MCF 10A (cell line): ENCODE measurements around the gene PGAP6. TPM values are rescaled to one million over a fixed set of nuclear protein-coding genes. Genes with fewer than 3 reads are reported as not detected.
A peak's percentile ranks its signal among the peaks of the same experiment; 100 is the strongest.

Experiments used
- BruUV-seq: library from RNA; stranded (reverse); fragments of 400-500 nt; replicated peaks from 2 replicates; lab custom pipeline; 2021; lab: Mats Ljungman, UMichigan
- CTCF ChIA-PET: fragments of 300-600 bp; sonication (Branson Sonifier 250); formaldehyde crosslinking; extraction: SDS; loops from one replicate; lab custom pipeline; 2021; ENCODE audit warnings: antibody characterized with exemption, inconsistent platforms; lab: Yijun Ruan, JAX
- POLR2A ChIA-PET: fragments of 300-600, 350-650 bp; sonication (Branson Sonifier 250); formaldehyde crosslinking; extraction: SDS; loops from one replicate; lab custom pipeline; 2020; ENCODE audit warnings: antibody characterized with exemption, inconsistent platforms; lab: Yijun Ruan, JAX
- DNase-seq: peaks from one replicate; pipeline ENCODE4 v3.0.0-alpha.2; 2018; ENCODE audit not compliant: unreplicated experiment
- H3K27ac Mint-ChIP-seq: one replicate; pipeline ENCODE4 v1.8.0; 2022; ENCODE audit warnings: mild to moderate bottlenecking, low read depth, mixed read lengths; ENCODE audit not compliant: unreplicated experiment
- H3K27me3 Mint-ChIP-seq: one replicate; pipeline ENCODE4 v1.8.0; 2022; ENCODE audit warnings: mixed read lengths; ENCODE audit not compliant: insufficient read depth, unreplicated experiment
- H3K36me3 Mint-ChIP-seq: one replicate; pipeline ENCODE4 v1.8.0; 2022; ENCODE audit warnings: mild to moderate bottlenecking, moderate library complexity, mixed read lengths; ENCODE audit not compliant: insufficient read depth, unreplicated experiment
- H3K4me1 Mint-ChIP-seq: one replicate; pipeline ENCODE4 v1.8.0; 2022; ENCODE audit warnings: mixed read lengths; ENCODE audit not compliant: insufficient read depth, unreplicated experiment
- H3K4me3 Mint-ChIP-seq: one replicate; pipeline ENCODE4 v1.8.0; 2022; ENCODE audit warnings: mild to moderate bottlenecking, moderate library complexity, mixed read lengths; ENCODE audit not compliant: unreplicated experiment
- H3K9me3 Mint-ChIP-seq: one replicate; pipeline ENCODE4 v1.8.0; 2022; ENCODE audit warnings: mixed read lengths; ENCODE audit not compliant: unreplicated experiment
- intact Hi-C: fragments of 100-400 bp; cut with micrococcal nuclease; formaldehyde crosslinking; loops from 2 replicates; pipeline ENCODE4 v1.14.1; 2022
- total RNA-seq: library from RNA; stranded (reverse); gene quantifications from 2 replicates; pipeline ENCODE4 v1.2.3, GENCODE V29; 2022
- TF ChIP-seq, protein P1 (sequence below): fragments of 200-600 bp; IDR thresholded peaks from one replicate; pipeline ENCODE4 v1.8.0; 2022; ENCODE audit warnings: antibody characterized with exemption, mild to moderate bottlenecking; ENCODE audit not compliant: unreplicated experiment

PGAP6 gene
- total RNA-seq, 1 experiment from 2014 or later, result 18.3 TPM

DNA sequence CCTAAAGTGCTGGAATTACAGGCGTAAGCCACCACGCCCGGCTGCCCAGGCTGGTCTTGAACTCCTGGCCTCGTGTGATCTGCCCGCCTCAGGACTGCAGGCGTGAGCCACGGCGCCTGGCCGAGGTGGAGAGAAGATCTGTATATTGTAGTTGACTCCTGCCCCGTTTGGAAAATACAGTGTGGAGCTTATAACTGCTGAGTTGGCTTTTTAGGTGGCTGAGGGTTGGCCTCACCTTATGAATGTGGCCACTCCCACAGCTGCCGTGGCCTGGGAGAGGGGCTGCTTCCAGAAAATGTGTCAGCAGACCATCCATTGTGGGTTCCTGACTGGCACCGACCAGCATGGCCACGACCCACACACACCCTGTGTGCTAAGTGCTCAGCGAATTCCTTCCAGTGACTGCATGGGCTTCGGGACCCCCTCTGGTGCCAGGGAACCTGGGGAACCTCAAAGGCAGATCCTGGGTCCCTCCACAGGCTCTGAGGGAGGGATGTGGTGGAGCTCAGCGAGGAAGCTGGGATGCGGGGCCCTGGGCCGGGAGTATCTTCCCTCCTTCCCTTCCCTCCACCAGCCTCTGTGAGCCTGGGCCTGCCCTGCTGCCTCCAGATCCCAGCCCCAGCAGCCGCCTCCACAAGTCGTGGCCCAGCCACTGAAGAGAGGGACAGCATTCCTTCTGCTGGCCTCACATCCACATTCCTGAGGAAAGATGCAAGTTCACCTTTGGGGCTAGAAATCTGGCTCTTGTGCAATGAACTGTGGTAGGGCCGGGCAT is 32.8 kb upstream of the PGAP6 start:
- Mint-ChIP-seq H3K9me3 (no peaks in the 10 kb centered on the region), H3K36me3 (peaks cover 5% of the 10 kb centered on the region), H3K4me3 (no peak overlapping the region), H3K27me3 (no peaks in the 10 kb centered on the region), H3K27ac (no peak overlapping the region), H3K4me1 (no peaks in the 10 kb centered on the region)
- TF ChIP-seq, protein P1, sequence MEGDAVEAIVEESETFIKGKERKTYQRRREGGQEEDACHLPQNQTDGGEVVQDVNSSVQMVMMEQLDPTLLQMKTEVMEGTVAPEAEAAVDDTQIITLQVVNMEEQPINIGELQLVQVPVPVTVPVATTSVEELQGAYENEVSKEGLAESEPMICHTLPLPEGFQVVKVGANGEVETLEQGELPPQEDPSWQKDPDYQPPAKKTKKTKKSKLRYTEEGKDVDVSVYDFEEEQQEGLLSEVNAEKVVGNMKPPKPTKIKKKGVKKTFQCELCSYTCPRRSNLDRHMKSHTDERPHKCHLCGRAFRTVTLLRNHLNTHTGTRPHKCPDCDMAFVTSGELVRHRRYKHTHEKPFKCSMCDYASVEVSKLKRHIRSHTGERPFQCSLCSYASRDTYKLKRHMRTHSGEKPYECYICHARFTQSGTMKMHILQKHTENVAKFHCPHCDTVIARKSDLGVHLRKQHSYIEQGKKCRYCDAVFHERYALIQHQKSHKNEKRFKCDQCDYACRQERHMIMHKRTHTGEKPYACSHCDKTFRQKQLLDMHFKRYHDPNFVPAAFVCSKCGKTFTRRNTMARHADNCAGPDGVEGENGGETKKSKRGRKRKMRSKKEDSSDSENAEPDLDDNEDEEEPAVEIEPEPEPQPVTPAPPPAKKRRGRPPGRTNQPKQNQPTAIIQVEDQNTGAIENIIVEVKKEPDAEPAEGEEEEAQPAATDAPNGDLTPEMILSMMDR, result no peak
- no TSS peak for BruUV-seq
- POLR2A ChIA-PET, result interaction anchor here (2.4 kb wide), 1 partner anchor 10 kb away, joined by 9 read pairs; the partner anchor contains the start of gene RAB11FIP3
- intact Hi-C loops, result no loop called here
- CTCF ChIA-PET, result interaction anchor here (0.6 kb wide), 1 partner anchor 81 kb away, joined by 4 read pairs; no protein-coding TSS in a partner anchor
- DNase-seq, result no peak

DNA sequence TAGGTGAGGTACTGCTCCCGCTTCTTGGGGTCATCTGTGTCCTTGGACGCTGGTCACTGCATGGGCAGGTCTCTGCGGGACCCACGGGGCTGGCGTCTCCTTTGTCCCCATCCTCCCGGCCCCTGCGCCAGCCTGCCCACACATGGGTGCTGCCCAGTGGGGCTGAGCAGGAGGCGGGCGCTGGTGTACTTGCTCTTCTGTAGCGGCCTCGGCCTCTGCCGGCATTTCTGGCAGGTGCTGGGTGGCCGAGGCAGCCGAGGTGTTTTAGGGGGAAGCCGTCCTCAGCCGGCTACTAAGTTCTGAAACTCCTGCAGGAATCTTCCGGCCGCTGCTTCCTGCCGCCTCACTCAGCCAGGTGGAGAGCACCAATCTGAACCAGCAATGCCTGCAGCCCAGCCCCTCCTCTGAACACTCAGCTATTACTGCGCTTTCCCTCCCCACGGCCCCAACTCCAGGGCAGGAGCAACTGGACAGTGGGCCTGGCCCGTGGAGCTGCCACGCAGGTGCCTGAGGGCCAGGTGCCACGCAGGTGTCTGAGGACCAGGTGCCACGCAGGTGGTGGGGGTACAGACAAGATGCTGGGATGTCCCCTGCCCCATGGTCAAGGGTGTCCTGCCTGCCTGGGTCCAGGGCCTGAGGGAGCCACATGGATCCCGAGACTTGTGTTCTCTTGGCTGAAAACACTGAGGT is 29.9 kb upstream of the PGAP6 start:
- peaks cover 21% of the 10 kb centered on the region for H3K36me3 Mint-ChIP-seq

DNA sequence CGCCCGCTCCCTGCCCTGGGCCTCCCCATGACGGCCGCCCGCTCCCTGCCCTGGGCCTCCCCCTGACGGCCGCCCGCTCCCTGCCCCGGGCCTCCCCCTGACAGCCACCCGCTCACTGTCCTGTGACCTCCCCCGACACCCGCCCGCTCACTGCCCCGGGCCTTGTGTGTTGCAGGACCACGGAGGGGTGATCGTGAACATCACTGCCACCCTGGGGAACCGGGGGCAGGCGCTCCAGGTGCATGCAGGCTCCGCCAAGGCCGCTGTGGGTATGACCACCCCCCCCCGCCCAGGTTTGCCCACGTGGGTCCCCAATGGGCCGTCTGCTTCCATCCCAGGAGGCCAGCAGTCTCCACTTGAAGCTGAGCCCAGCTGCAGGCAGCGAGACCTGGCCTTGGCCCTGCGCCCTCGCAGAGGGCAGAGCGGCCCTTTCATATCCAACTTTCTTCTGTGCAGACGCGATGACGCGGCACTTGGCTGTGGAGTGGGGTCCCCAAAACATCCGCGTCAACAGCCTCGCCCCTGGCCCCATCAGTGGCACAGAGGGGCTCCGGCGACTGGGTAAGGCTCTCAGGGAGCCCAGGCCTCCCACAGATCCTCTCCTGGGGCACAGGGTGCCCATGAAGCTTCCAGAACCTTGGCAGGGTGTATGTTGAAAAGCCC is 28.9 kb upstream of the PGAP6 start:
- DNase-seq, result no peak
- Mint-ChIP-seq H3K36me3 (peaks cover 26% of the 10 kb centered on the region), H3K27ac (no peak overlapping the region), H3K4me1 (no peaks in the 10 kb centered on the region), H3K9me3 (no peaks in the 10 kb centered on the region), H3K27me3 (no peaks in the 10 kb centered on the region), H3K4me3 (no peak overlapping the region)
- intact Hi-C loops, result no loop called here
- ChIA-PET POLR2A (no interaction called here), CTCF (interaction anchor here (0.6 kb wide), 1 partner anchor 141 kb away, joined by 3 read pairs; no protein-coding TSS in a partner anchor)
- BruUV-seq, result no TSS peak
- TF ChIP-seq, protein P1, result no peak

More for the DNA sequence above, 29.9 kb upstream of the PGAP6 start:
- H3K27ac Mint-ChIP-seq, result no peak overlapping the region
- ChIA-PET POLR2A (interaction anchor here (1.7 kb wide), 1 partner anchor 12 kb away, joined by 7 read pairs; no protein-coding TSS in a partner anchor), CTCF (interaction anchor here (0.6 kb wide), 1 partner anchor 140 kb away, joined by 3 read pairs; no protein-coding TSS in a partner anchor)
- no peaks in the 10 kb centered on the region for H3K4me1 Mint-ChIP-seq
- BruUV-seq, result TSS peak; percentile 59
- intact Hi-C loops, result no loop called here
- TF ChIP-seq, protein P1, result no peak
- H3K27me3 Mint-ChIP-seq, result no peaks in the 10 kb centered on the region
- no peak for DNase-seq
- H3K4me3 Mint-ChIP-seq, result no peak overlapping the region
- H3K9me3 Mint-ChIP-seq, result no peaks in the 10 kb centered on the region

DNA sequence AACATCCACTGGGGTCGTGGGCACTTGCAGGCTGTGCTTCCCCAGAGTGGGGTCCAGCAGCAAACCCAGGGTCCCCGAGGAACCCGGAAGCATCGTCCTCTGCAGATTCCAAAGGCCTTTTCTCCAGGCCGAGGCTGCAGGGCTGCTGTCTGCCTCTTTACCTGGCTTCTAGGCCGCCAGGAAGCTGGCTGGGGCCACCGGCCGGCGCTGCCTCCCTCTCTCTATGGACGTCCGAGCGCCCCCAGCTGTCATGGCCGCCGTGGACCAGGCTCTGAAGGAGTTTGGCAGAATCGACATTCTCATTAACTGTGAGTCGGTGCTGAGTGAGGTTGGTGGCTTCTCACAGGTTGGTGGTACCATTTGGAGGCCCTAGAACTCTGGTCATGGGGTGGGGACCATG is 25.5 kb upstream of the PGAP6 start:
- H3K27ac Mint-ChIP-seq, result no peak overlapping the region
- no peaks in the 10 kb centered on the region for H3K4me1 Mint-ChIP-seq
- H3K36me3 Mint-ChIP-seq, result peaks cover 26% of the 10 kb centered on the region
- H3K27me3 Mint-ChIP-seq, result no peaks in the 10 kb centered on the region
- DNase-seq, result no peak
- H3K4me3 Mint-ChIP-seq, result no peak overlapping the region
- CTCF ChIA-PET, result no interaction called here
- POLR2A ChIA-PET, result interaction anchor here (0.6 to 0.7 kb wide), 2 partner anchors 67 to 84 kb away, joined by 3 to 6 read pairs; no protein-coding TSS in a partner anchor
- TF ChIP-seq, protein P1, result no peak
- intact Hi-C loops, result no loop called here
- BruUV-seq, result no TSS peak
- H3K9me3 Mint-ChIP-seq, result no peaks in the 10 kb centered on the region
